ENCODE measurements around the gene RRP1B. TPM values are rescaled to one million over a fixed set of nuclear protein-coding genes. Genes with fewer than 3 reads are reported as not detected.
"Not testable (repeated sequence)": the region's sequence is repeated elsewhere in the genome, so short reads cannot be mapped to it uniquely, and the experiment has no call there.

Gene RRP1B
- total RNA-seq, 2 donors from 2014 or later: 52.6 to 62.0 TPM

DNA sequence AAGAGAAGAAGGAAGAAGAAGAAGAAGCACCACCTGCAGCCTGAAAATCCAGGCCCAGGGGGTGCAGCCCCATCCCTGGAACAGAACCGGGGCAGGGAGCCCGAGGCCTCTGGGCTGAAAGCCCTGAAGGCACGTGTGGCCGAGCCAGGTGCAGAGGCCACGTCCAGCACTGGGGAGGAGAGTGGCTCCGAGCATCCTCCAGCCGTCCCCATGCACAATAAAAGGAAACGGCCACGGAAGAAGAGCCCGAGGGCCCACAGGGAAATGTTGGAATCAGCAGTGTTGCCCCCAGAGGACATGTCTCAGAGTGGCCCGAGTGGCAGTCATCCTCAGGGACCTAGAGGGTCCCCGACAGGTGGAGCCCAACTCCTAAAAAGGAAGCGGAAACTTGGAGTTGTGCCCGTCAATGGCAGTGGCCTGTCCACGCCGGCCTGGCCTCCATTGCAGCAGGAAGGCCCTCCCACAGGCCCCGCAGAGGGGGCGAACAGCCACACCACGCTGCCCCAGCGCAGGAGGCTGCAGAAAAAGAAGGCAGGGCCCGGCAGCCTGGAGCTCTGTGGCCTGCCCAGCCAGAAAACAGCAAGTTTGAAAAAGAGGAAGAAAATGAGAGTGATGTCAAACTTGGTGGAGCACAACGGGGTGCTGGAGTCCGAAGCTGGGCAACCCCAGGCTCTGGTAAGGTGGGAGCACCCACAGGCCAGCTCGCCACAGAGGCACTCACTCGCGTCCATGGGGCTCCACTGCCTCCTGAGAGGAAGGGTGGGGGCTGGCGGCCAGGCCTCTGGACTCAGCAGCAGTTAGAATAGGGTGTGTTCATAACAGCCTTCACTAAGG, 28.4 kb downstream of the RRP1B start:
- no peak for DNase-seq
- Mint-ChIP-seq H3K9me3 (no peaks in the 10 kb centered on the region), H3K4me3 (no peak overlapping the region), H3K4me1 (ENCODE audit: low read depth) (no peaks in the 10 kb centered on the region), H3K36me3 (ENCODE audit: insufficient read depth in 2 of 2) (peaks cover 13 to 32% of the 10 kb centered on the region in 2 donors), H3K27me3 (ENCODE audit: low read depth) (no peaks in the 10 kb centered on the region), H3K27ac (no peak overlapping the region)
- no peak for ATAC-seq (replicated peaks in 1 of 2)

DNA sequence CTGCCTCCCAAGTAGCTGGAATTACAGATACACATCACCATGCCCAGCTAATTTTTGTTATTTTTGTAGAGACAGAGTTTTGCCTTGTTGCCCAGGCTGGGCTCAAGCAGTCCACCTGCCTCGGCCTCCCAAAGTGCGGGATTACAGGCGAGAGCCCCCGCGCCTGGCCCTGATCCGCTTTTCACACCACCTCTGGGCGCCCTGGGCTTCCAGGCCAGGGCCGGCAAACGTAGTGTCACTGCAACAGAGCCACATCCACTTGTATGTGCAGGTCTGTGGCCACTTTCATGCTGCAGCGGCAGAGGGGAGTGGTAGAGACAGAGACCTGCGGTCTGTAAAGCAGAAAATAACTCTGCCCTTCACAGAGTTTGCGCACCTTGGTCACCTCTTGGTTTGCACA, 29.5 kb downstream of the RRP1B start:
- no peak overlapping the region for H3K27ac Mint-ChIP-seq
- H3K27me3 Mint-ChIP-seq (ENCODE audit: low read depth): no peaks in the 10 kb centered on the region
- H3K4me1 Mint-ChIP-seq (ENCODE audit: low read depth): no peaks in the 10 kb centered on the region
- DNase-seq (no peak), ATAC-seq (replicated peaks in 1 of 2) (no peak)
- peaks cover 15 to 32% of the 10 kb centered on the region in 2 donors for H3K36me3 Mint-ChIP-seq (ENCODE audit: insufficient read depth in 2 of 2)
- H3K9me3 Mint-ChIP-seq: no peaks in the 10 kb centered on the region
- H3K4me3 Mint-ChIP-seq: no peak overlapping the region

- DNase-seq: no peak
- Mint-ChIP-seq H3K4me3 (no peak overlapping the region), H3K27ac (no peak overlapping the region), H3K36me3 (ENCODE audit: insufficient read depth in 2 of 2) (peaks cover 13 to 29% of the 10 kb centered on the region in 2 donors), H3K9me3 (no peaks in the 10 kb centered on the region), H3K27me3 (ENCODE audit: low read depth) (no peaks in the 10 kb centered on the region), H3K4me1 (ENCODE audit: low read depth) (no peaks in the 10 kb centered on the region)
- ATAC-seq (replicated peaks in 1 of 2): no peak
Measured at GRCh38 chr21:43689556-43690337, 30.4 kb downstream of the RRP1B start.

- no peak for ATAC-seq (replicated peaks in 1 of 2)
- no peak for DNase-seq
- H3K4me3 Mint-ChIP-seq: no peak overlapping the region
- H3K36me3 Mint-ChIP-seq (ENCODE audit: insufficient read depth in 2 of 2): peaks cover 13 to 32% of the 10 kb centered on the region in 2 donors
- no peak overlapping the region for H3K27ac Mint-ChIP-seq
- no peaks in the 10 kb centered on the region for H3K27me3 Mint-ChIP-seq (ENCODE audit: low read depth)
- H3K9me3 Mint-ChIP-seq: no peaks in the 10 kb centered on the region
- H3K4me1 Mint-ChIP-seq (ENCODE audit: low read depth): no peaks in the 10 kb centered on the region
Measured at GRCh38 chr21:43690346-43690745, 31.0 kb downstream of the RRP1B start.

- Mint-ChIP-seq H3K27ac (no peak overlapping the region), H3K36me3 (ENCODE audit: insufficient read depth in 2 of 2) (peaks cover 13 to 37% of the 10 kb centered on the region in 2 donors), H3K27me3 (ENCODE audit: low read depth) (no peaks in the 10 kb centered on the region), H3K4me1 (ENCODE audit: low read depth) (no peaks in the 10 kb centered on the region), H3K4me3 (no peak overlapping the region), H3K9me3 (no peaks in the 10 kb centered on the region)
- ATAC-seq (replicated peaks in 1 of 2): no peak
- no peak for DNase-seq
Measured at GRCh38 chr21:43691086-43691795, 31.9 kb downstream of the RRP1B start.

- H3K4me3 Mint-ChIP-seq: no peak overlapping the region
- H3K4me1 Mint-ChIP-seq (ENCODE audit: low read depth): peaks cover under 1% of the 10 kb centered on the region
- no peaks in the 10 kb centered on the region for H3K27me3 Mint-ChIP-seq (ENCODE audit: low read depth)
- no peak overlapping the region for H3K27ac Mint-ChIP-seq
- no peak for ATAC-seq (replicated peaks in 1 of 2)
- H3K9me3 Mint-ChIP-seq: no peaks in the 10 kb centered on the region
- H3K36me3 Mint-ChIP-seq (ENCODE audit: insufficient read depth in 2 of 2): peaks cover 10 to 35% of the 10 kb centered on the region in 2 donors
- DNase-seq: no peak
Measured at GRCh38 chr21:43691801-43692200, 32.4 kb downstream of the RRP1B start.

- Mint-ChIP-seq H3K27ac (no peak overlapping the region), H3K9me3 (no peaks in the 10 kb centered on the region), H3K4me1 (ENCODE audit: low read depth) (peaks cover 11% of the 10 kb centered on the region), H3K36me3 (ENCODE audit: insufficient read depth in 2 of 2) (peaks cover 7 to 26% of the 10 kb centered on the region in 2 donors), H3K27me3 (ENCODE audit: low read depth) (no peaks in the 10 kb centered on the region), H3K4me3 (no peak overlapping the region)
- ATAC-seq (replicated peaks in 1 of 2) (no peak), DNase-seq (no peak)
Measured at GRCh38 chr21:43692949-43693348, 33.6 kb downstream of the RRP1B start.

DNA sequence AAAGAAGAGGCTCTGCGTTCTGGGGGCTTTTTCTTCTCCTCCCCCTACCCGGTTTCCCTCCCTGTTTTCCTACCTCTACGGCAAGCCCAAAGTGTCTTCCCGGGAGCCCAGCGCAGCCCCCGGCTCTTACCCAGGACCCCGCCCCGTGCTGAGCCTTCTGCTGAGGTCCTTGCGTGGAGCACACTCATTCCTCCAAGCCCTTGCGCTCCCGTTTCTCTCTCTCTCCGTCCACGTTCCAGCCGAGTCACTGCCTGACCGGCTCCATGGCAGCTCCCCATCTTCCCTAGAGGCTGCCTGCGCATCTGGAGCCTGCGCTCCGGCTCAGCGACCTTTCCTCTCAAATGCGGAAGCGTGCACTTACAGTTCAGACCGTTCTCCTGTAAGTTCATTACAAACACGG, 34.6 kb downstream of the RRP1B start:
- ATAC-seq (replicated peaks in 1 of 2) (no peak), DNase-seq (no peak)
- Mint-ChIP-seq H3K27ac (peak overlapping the region; percentile 10), H3K36me3 (ENCODE audit: insufficient read depth in 2 of 2) (peaks cover 7 to 25% of the 10 kb centered on the region in 2 donors), H3K9me3 (no peaks in the 10 kb centered on the region), H3K4me1 (ENCODE audit: low read depth) (peaks cover 11% of the 10 kb centered on the region), H3K27me3 (ENCODE audit: low read depth) (no peaks in the 10 kb centered on the region), H3K4me3 (no peak overlapping the region)

GRCh38 chr21:43694437-43695079, 35.2 kb downstream of the RRP1B start:
- no peaks in the 10 kb centered on the region for H3K9me3 Mint-ChIP-seq
- DNase-seq (no peak), ATAC-seq (replicated peaks in 1 of 2) (no peak)
- H3K27me3 Mint-ChIP-seq (ENCODE audit: low read depth): no peaks in the 10 kb centered on the region
- peaks cover 11% of the 10 kb centered on the region for H3K4me1 Mint-ChIP-seq (ENCODE audit: low read depth)
- no peak overlapping the region for H3K27ac Mint-ChIP-seq
- no peak overlapping the region for H3K4me3 Mint-ChIP-seq
- peaks cover 7 to 25% of the 10 kb centered on the region in 2 donors for H3K36me3 Mint-ChIP-seq (ENCODE audit: insufficient read depth in 2 of 2)

DNA sequence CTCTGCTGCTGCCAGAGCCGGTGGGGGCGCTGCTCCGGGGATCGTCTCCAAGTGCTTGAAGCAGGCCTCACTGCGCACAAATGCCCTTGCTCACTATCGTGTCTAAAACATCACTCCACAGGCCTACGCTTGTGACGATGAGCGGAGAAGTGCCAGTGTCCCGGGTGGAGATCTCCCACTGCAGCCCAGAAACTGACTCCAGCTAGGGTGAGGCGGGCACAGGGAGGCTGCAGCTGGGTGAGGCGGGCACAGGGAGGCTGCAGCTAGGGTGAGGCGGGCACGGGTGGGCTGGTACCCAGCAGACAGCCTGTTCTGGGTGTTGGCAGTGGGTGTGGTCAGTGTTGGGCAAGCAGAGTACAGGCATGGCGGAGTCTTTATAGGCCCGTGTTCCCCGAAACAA, 36.9 kb downstream of the RRP1B start:
- H3K27ac Mint-ChIP-seq: no peak overlapping the region

GRCh38 chr21:43697758-43698643, 38.6 kb downstream of the RRP1B start:
- ATAC-seq (replicated peaks in 1 of 2): peak; percentile 71 to 76
- peaks cover 20% of the 10 kb centered on the region for H3K4me1 Mint-ChIP-seq (ENCODE audit: low read depth)
- H3K36me3 Mint-ChIP-seq (ENCODE audit: insufficient read depth in 2 of 2): peaks cover 2 to 18% of the 10 kb centered on the region in 2 donors

More for the DNA sequence above, 36.9 kb downstream of the RRP1B start:
- DNase-seq (no peak), ATAC-seq (replicated peaks in 1 of 2) (no peak)
- H3K9me3 Mint-ChIP-seq: no peaks in the 10 kb centered on the region
- peaks cover 15% of the 10 kb centered on the region for H3K4me1 Mint-ChIP-seq (ENCODE audit: low read depth)
- H3K27me3 Mint-ChIP-seq (ENCODE audit: low read depth): no peaks in the 10 kb centered on the region
- H3K4me3 Mint-ChIP-seq: no peak overlapping the region
- H3K36me3 Mint-ChIP-seq (ENCODE audit: insufficient read depth in 2 of 2): peaks cover 4 to 22% of the 10 kb centered on the region in 2 donors

DNA sequence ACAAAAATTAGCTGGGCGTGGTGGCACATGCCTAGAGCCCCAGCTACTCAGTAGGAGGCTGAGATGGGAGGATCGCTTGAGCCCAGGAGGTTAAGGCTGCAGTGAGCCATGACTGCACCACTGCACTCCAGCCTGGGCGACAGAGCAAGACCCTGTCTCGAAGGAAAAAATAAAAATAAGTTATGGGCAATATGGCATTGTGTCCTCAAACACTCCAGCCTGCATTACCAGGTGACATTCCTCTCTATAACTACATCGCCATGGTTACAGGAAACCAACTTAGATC, 40.1 kb downstream of the RRP1B start:
- peaks cover 0 to 17% of the 10 kb centered on the region in 2 donors for H3K36me3 Mint-ChIP-seq (ENCODE audit: insufficient read depth in 2 of 2)
- H3K4me1 Mint-ChIP-seq (ENCODE audit: low read depth): peaks cover 25% of the 10 kb centered on the region
- H3K4me3 Mint-ChIP-seq; H3K27ac Mint-ChIP-seq; H3K27me3 Mint-ChIP-seq (ENCODE audit: low read depth); DNase-seq; H3K9me3 Mint-ChIP-seq; ATAC-seq (replicated peaks in 1 of 2): not testable (repeated sequence)

More at GRCh38 chr21:43697758-43698643, 38.6 kb downstream of the RRP1B start:
- H3K27ac Mint-ChIP-seq: no peak overlapping the region
- H3K4me3 Mint-ChIP-seq: no peak overlapping the region
- no peaks in the 10 kb centered on the region for H3K9me3 Mint-ChIP-seq
- no peaks in the 10 kb centered on the region for H3K27me3 Mint-ChIP-seq (ENCODE audit: low read depth)
- DNase-seq: no peak
